Measurements from ENCODE around the gene VMAC.

GRCh38 chr19:5899728-5900526 lies 4.7 kb upstream of the VMAC start:
- TF ChIP-seq CTCF (IDR thresholded peaks at IDR 0.05 in 2 of 3, conservative IDR thresholded peaks at IDR 0.05 in 1 of 3; ENCODE audit: insufficient read depth in 2 of 3, low read depth in 1 of 3, low read length in 3 of 3) (no peak), MIER1 (IDR thresholded peaks at IDR 0.05; ENCODE audit: low read depth) (no peak), POLR2AphosphoS5 (IDR thresholded peaks at IDR 0.05; ENCODE audit: control insufficient read depth, insufficient read depth, low read depth, low read length) (no peak), ZNF263 (CRISPR knock-in tag; IDR thresholded peaks at IDR 0.05; ENCODE audit: borderline replicate concordance) (no peak), SETDB1 (IDR thresholded peaks at IDR 0.05; ENCODE audit: low read length) (no peak), ESRRA (IDR thresholded peaks at IDR 0.05; ENCODE audit: borderline replicate concordance, low read depth) (no peak), REST (IDR thresholded peaks at IDR 0.05; ENCODE audit: borderline replicate concordance) (no peak), REST (CRISPR knock-in tag; IDR thresholded peaks at IDR 0.05; ENCODE audit: low read depth) (no peak), TCF3 (CRISPR knock-in tag; IDR thresholded peaks at IDR 0.05) (no peak), POLR2A (conservative IDR thresholded peaks at IDR 0.05) (no peak), NFE2L1 (tag; IDR thresholded peaks at IDR 0.05; ENCODE audit: borderline replicate concordance, low read depth) (no peak), FOXA3 (CRISPR knock-in tag; conservative IDR thresholded peaks at IDR 0.05 in 1 of 2, IDR thresholded peaks at IDR 0.05 in 1 of 2) (no peak), RAD51 (IDR thresholded peaks at IDR 0.05; ENCODE audit: borderline replicate concordance, low read depth) (no peak), ZBTB2 (IDR thresholded peaks at IDR 0.05) (no peak), STAT6 (CRISPR knock-in tag; IDR thresholded peaks at IDR 0.05) (no peak)
